ENCODE measurements around the gene SERTAD4. TPM values are rescaled to one million over a fixed set of nuclear protein-coding genes. Genes with fewer than 3 reads are reported as not detected.

Gene SERTAD4
- total and polyA plus RNA-seq, 2 experiments from 2014 or later = 1.4 to 1.8 TPM

- H3K4me1 ChIP-seq (ENCODE audit: low read depth) = peaks cover 11% of the 10 kb centered on the region
- TF ChIP-seq CTCF (IDR thresholded peaks at IDR 0.05; ENCODE audit: low read depth, low read length) = peak; percentile 14
- H3K4me3 ChIP-seq = peak overlapping the region; percentile 24
- H3K27me3 ChIP-seq = no peaks in the 10 kb centered on the region
- peak in 1 of 2 donors; percentile 75 for DNase-seq (ENCODE audit: low read depth in 1 of 2, low spot score in 1 of 2)
- no peaks in the 10 kb centered on the region for H3K36me3 ChIP-seq
- peak overlapping the region; percentile 57 for H3K27ac ChIP-seq
- no peaks in the 10 kb centered on the region for H3K9me3 ChIP-seq (ENCODE audit: low read depth)
Measured at GRCh38 chr1:210292231-210292871, 59.8 kb downstream of the SERTAD4 start.

GRCh38 chr1:210293171-210293607 is 60.6 kb downstream of the SERTAD4 start:
- peaks cover 11% of the 10 kb centered on the region for H3K4me1 ChIP-seq (ENCODE audit: low read depth)
- H3K27me3 ChIP-seq = no peaks in the 10 kb centered on the region
- no peak for TF ChIP-seq CTCF (IDR thresholded peaks at IDR 0.05; ENCODE audit: low read depth, low read length)
- no peaks in the 10 kb centered on the region for H3K9me3 ChIP-seq (ENCODE audit: low read depth)
- no peak overlapping the region for H3K4me3 ChIP-seq
- DNase-seq (ENCODE audit: low read depth in 1 of 2, low spot score in 1 of 2) = peak in 1 of 2 donors; percentile 92
- H3K27ac ChIP-seq = no peak overlapping the region
- no peaks in the 10 kb centered on the region for H3K36me3 ChIP-seq

- Histone ChIP-seq H3K27ac (peak overlapping the region; percentile 45), H3K4me1 (ENCODE audit: low read depth) (peaks cover 11% of the 10 kb centered on the region)
Measured at GRCh38 chr1:210294999-210295745, 62.6 kb downstream of the SERTAD4 start.

More at GRCh38 chr1:210294999-210295745, 62.6 kb downstream of the SERTAD4 start:
- H3K27me3 ChIP-seq = no peaks in the 10 kb centered on the region
- H3K9me3 ChIP-seq (ENCODE audit: low read depth) = no peaks in the 10 kb centered on the region
- H3K36me3 ChIP-seq = no peaks in the 10 kb centered on the region
- no peak for TF ChIP-seq CTCF (IDR thresholded peaks at IDR 0.05; ENCODE audit: low read depth, low read length)
- DNase-seq (ENCODE audit: low read depth in 1 of 2, low spot score in 1 of 2) = peak; percentile 52 to 85
- no peak overlapping the region for H3K4me3 ChIP-seq

Other genes with a start within 250 kb of the SERTAD4 start
- 5.0 and 8.4 TPM in 2 replicates for gene HHAT, start 96.1 kb downstream of the SERTAD4 start, total RNA-seq
- gene HHAT, start 96.1 kb downstream of the SERTAD4 start, polyA plus RNA-seq = 3.6 and 6.1 TPM in 2 replicates